T-cell (primary cell): ENCODE data around the gene VWA5B2. TPM values are rescaled to one million over a fixed set of nuclear protein-coding genes. Genes with fewer than 3 reads are reported as not detected.

Experiments used
- ATAC-seq, 4 experiments: fragments of 200-7000 bp in 3 of 4; fragments of 150-1000 bp in 1 of 4; cut with Tn5 transposase; replicated peaks in 1 of 4; 1 replicate in 3 of 4; 2 replicates in 1 of 4; pipeline ENCODE4 v1.10.0; 2021; ENCODE audit warnings: moderate library complexity in 3 of 4, mild to moderate bottlenecking in 2 of 4, moderate number of reproducible peaks in 1 of 4
- CTCF ChIA-PET, 2 donors: fragments of 300-600 bp; sonication (Branson Sonifier 250); formaldehyde crosslinking; loops; one replicate each; lab custom pipeline; 2022; ENCODE audit warnings: antibody characterized with exemption in 2 of 2; lab: Charles Lee
- POLR2A ChIA-PET, 2 donors: fragments of 300-600 bp; sonication (Branson Sonifier 250); formaldehyde crosslinking; loops; one replicate each; lab custom pipeline; 2022; ENCODE audit warnings: antibody characterized with exemption in 2 of 2; lab: Charles Lee
- DNase-seq, 35 experiments: peaks; one replicate each; pipeline versions ENCODE4 v3.0.0 to v3.0.0-alpha.2; 2013 to 2023
- H3K27ac ChIP-seq: one replicate; pipeline ENCODE4 v1.5.1; 2013; ENCODE audit warnings: low read length
- H3K27me3 ChIP-seq, 2 experiments: replicated peaks in 1 of 2; 1 replicate in 1 of 2; 2 replicates in 1 of 2; pipeline versions ENCODE4 v1.6.1 to v1.7.0; 2013; ENCODE audit warnings: low read length in 1 of 2, mixed read lengths in 1 of 2; ENCODE audit not compliant: control insufficient read depth in 2 of 2, insufficient read depth in 2 of 2; ENCODE audit errors: extremely low read depth in 1 of 2
- H3K36me3 ChIP-seq, 2 donors: 1 replicate in 1 of 2; 2 replicates in 1 of 2; pipeline versions ENCODE4 v1.6.1 to v1.7.0; 2013; ENCODE audit warnings: low read length in 1 of 2; ENCODE audit not compliant: control insufficient read depth in 2 of 2, insufficient read depth in 1 of 2; ENCODE audit errors: extremely low read depth in 1 of 2
- H3K4me1 ChIP-seq, 2 experiments: 1 replicate in 1 of 2; 2 replicates in 1 of 2; pipeline versions ENCODE4 v1.6.1 to v1.7.0; 2013; ENCODE audit warnings: low read length in 2 of 2, mixed read lengths in 1 of 2; ENCODE audit not compliant: insufficient read depth in 2 of 2, control insufficient read depth in 1 of 2; ENCODE audit errors: extremely low read depth in 1 of 2
- H3K4me3 ChIP-seq, 2 donors: 1 replicate in 1 of 2; 2 replicates in 1 of 2; pipeline versions ENCODE4 v1.5.1 to v1.7.0; 2013; ENCODE audit warnings: mild to moderate bottlenecking in 2 of 2, low read length in 1 of 2, moderate library complexity in 1 of 2; ENCODE audit not compliant: control insufficient read depth in 1 of 2; ENCODE audit errors: extremely low read depth in 1 of 2
- H3K9me3 ChIP-seq: 2 replicates; pipeline ENCODE4 v1.7.0; 2013
- H3K27ac Mint-ChIP-seq, 2 donors: one replicate each; pipeline ENCODE4 v1.8.0; 2020 to 2021; ENCODE audit warnings: mild to moderate bottlenecking in 2 of 2, mixed read lengths in 2 of 2
- H3K27me3 Mint-ChIP-seq, 2 donors: one replicate each; pipeline ENCODE4 v1.8.0; 2021 to 2022; ENCODE audit warnings: mixed read lengths in 2 of 2
- H3K36me3 Mint-ChIP-seq: one replicate; pipeline ENCODE4 v1.8.0; 2021; ENCODE audit warnings: mixed read lengths
- H3K4me1 Mint-ChIP-seq, 3 donors: one replicate each; pipeline ENCODE4 v1.8.0; 2020 to 2022; ENCODE audit warnings: mixed read lengths in 3 of 3, mild to moderate bottlenecking in 1 of 3
- H3K4me3 Mint-ChIP-seq, 3 donors: one replicate each; pipeline ENCODE4 v1.8.0; 2020 to 2022; ENCODE audit warnings: mild to moderate bottlenecking in 3 of 3, mixed read lengths in 3 of 3, moderate library complexity in 3 of 3
- H3K9me3 Mint-ChIP-seq, 3 donors: one replicate each; pipeline ENCODE4 v1.8.0; 2020 to 2022; ENCODE audit warnings: mixed read lengths in 3 of 3
- WGBS: methylation state at CpG from one replicate; pipeline ENCODE4 v1.1.5; 2013; ENCODE audit warnings: missing lambda C conversion rate; ENCODE audit not compliant: insufficient coverage; 5-methylcytosine and 5-hydroxymethylcytosine counted together
- total RNA-seq, 35 experiments: library from RNA in 6 of 35; stranded (reverse) in 6 of 35; fragments of 120-200 nt in 1 of 35; gene quantifications; one replicate each; pipeline versions ENCODE4 v1.2.1 to v1.2.4 and lab custom pipeline; 2013 to 2026

Gene VWA5B2
- total RNA-seq, 5 donors from 2014 or later (not counting 1 experiment from before 2014, with no cell fraction given), result 0.10 to 0.23 (median 0.16) TPM; not detected in 2

GRCh38 chr3:184211297-184211696 lies 18.1 kb upstream of the VWA5B2 start:
- Mint-ChIP-seq H3K4me1 (no peaks in the 10 kb centered on the region), H3K36me3 (no peaks in the 10 kb centered on the region), H3K27me3 (peaks cover 14 to 16% of the 10 kb centered on the region in 2 donors), H3K9me3 (no peaks in the 10 kb centered on the region), H3K4me3 (no peak overlapping the region), H3K27ac (no peak overlapping the region)
- no peaks in the 10 kb centered on the region for H3K36me3 ChIP-seq
- no peaks in the 10 kb centered on the region for H3K9me3 ChIP-seq
- no peak for ATAC-seq
- CTCF ChIA-PET, result interaction anchor here in 1 of 2 donors (1.2 kb wide), 1 partner anchor 16 kb away, joined by 6 read pairs; no protein-coding TSS in a partner anchor
- H3K4me3 ChIP-seq, result no peak overlapping the region
- H3K27me3 ChIP-seq, result peaks cover 3 to 18% of the 10 kb centered on the region in 2 experiments
- H3K4me1 ChIP-seq, result no peaks in the 10 kb centered on the region
- 100% methylated on average over 2 of the region's 5 CpGs for WGBS
- POLR2A ChIA-PET, result interaction anchor here in 1 of 2 donors (0.7 kb wide), 1 partner anchor 21 kb away, joined by 3 read pairs; no protein-coding TSS in a partner anchor
- H3K27ac ChIP-seq, result no peak overlapping the region
- no peak for DNase-seq

GRCh38 chr3:184211718-184212117 lies 17.7 kb upstream of the VWA5B2 start:
- no CpG with 5 or more reads among the region's 5 CpGs for WGBS
- Mint-ChIP-seq H3K36me3 (no peaks in the 10 kb centered on the region), H3K27ac (no peak overlapping the region), H3K9me3 (no peaks in the 10 kb centered on the region), H3K4me1 (no peaks in the 10 kb centered on the region), H3K4me3 (no peak overlapping the region), H3K27me3 (peaks cover 10 to 12% of the 10 kb centered on the region in 2 donors)
- Histone ChIP-seq H3K36me3 (no peaks in the 10 kb centered on the region), H3K4me1 (no peaks in the 10 kb centered on the region), H3K27ac (no peak overlapping the region), H3K4me3 (no peak overlapping the region), H3K9me3 (no peaks in the 10 kb centered on the region), H3K27me3 (peaks cover 3 to 17% of the 10 kb centered on the region in 2 experiments)
- ChIA-PET CTCF (interaction anchor here in 1 of 2 donors (1.2 kb wide), 1 partner anchor 16 kb away, joined by 6 read pairs; no protein-coding TSS in a partner anchor), POLR2A (interaction anchor here in 1 of 2 donors (0.5 kb wide), 1 partner anchor 72 kb away, joined by 6 read pairs; no protein-coding TSS in a partner anchor)
- ATAC-seq, result no peak
- DNase-seq, result no peak

- no peaks in the 10 kb centered on the region for H3K36me3 Mint-ChIP-seq
- POLR2A ChIA-PET, result interaction anchor here (0.6 to 0.7 kb wide), 2 partner anchors 8 to 93 kb away, joined by 3 to 7 read pairs; no protein-coding TSS in a partner anchor
- Histone ChIP-seq H3K4me3 (no peak overlapping the region), H3K27ac (no peak overlapping the region), H3K27me3 (peaks cover 0 to 28% of the 10 kb centered on the region in 2 experiments), H3K4me1 (no peaks in the 10 kb centered on the region), H3K36me3 (no peaks in the 10 kb centered on the region), H3K9me3 (no peaks in the 10 kb centered on the region)
- no peak for ATAC-seq
- H3K4me3 Mint-ChIP-seq, result no peak overlapping the region
- no peak for DNase-seq
- H3K27ac Mint-ChIP-seq, result no peak overlapping the region
- H3K9me3 Mint-ChIP-seq, result no peaks in the 10 kb centered on the region
- CTCF ChIA-PET, result no interaction called here
- peaks cover 14 to 29% of the 10 kb centered on the region in 2 donors for H3K27me3 Mint-ChIP-seq
- no CpG with 5 or more reads among the region's 4 CpGs for WGBS
- H3K4me1 Mint-ChIP-seq, result no peaks in the 10 kb centered on the region
Measured at GRCh38 chr3:184218814-184219213, 10.6 kb upstream of the VWA5B2 start.

- H3K9me3 ChIP-seq, result no peaks in the 10 kb centered on the region
- WGBS, result no CpG with 5 or more reads among the region's 3 CpGs
- POLR2A ChIA-PET, result no interaction called here
- H3K27me3 Mint-ChIP-seq, result peaks cover 25 to 43% of the 10 kb centered on the region in 2 donors
- ATAC-seq (no peak), DNase-seq (no peak)
- H3K4me1 ChIP-seq, result peaks cover 0 to 2% of the 10 kb centered on the region in 2 experiments
- H3K27ac ChIP-seq, result no peak overlapping the region
- peaks cover 0 to 2% (median 0%) of the 10 kb centered on the region in 3 donors for H3K4me1 Mint-ChIP-seq
- peaks cover under 1 to 41% of the 10 kb centered on the region in 2 experiments for H3K27me3 ChIP-seq
- no peak overlapping the region for H3K4me3 Mint-ChIP-seq
- no peaks in the 10 kb centered on the region for H3K9me3 Mint-ChIP-seq
- H3K36me3 ChIP-seq, result no peaks in the 10 kb centered on the region
- peak overlapping the region in 1 of 2 donors; percentile 46 for H3K27ac Mint-ChIP-seq
- CTCF ChIA-PET, result interaction anchor here in 1 of 2 donors (0.7 to 1.0 kb wide), 3 partner anchors 65 to 94 kb away, joined by 3 read pairs; no protein-coding TSS in a partner anchor
- no peaks in the 10 kb centered on the region for H3K36me3 Mint-ChIP-seq
- H3K4me3 ChIP-seq, result no peak overlapping the region
Measured at GRCh38 chr3:184222521-184222920, 6.9 kb upstream of the VWA5B2 start.

- CTCF ChIA-PET, result interaction anchor here in 1 of 2 donors (1.1 kb wide), 1 partner anchor 33 kb away, joined by 3 read pairs; no protein-coding TSS in a partner anchor
- peaks cover 4 to 7% (median 5%) of the 10 kb centered on the region in 3 donors for H3K4me1 Mint-ChIP-seq
- no peak overlapping the region for H3K27ac Mint-ChIP-seq
- POLR2A ChIA-PET, result no interaction called here
- H3K4me3 Mint-ChIP-seq, result no peak overlapping the region
- Histone ChIP-seq H3K27me3 (peaks cover 2 to 50% of the 10 kb centered on the region in 2 experiments), H3K9me3 (no peaks in the 10 kb centered on the region), H3K36me3 (no peaks in the 10 kb centered on the region), H3K4me1 (peaks cover 0 to 6% of the 10 kb centered on the region in 2 experiments), H3K4me3 (no peak overlapping the region), H3K27ac (no peak overlapping the region)
- ATAC-seq (no peak), DNase-seq (no peak)
- no peaks in the 10 kb centered on the region for H3K36me3 Mint-ChIP-seq
- no peaks in the 10 kb centered on the region for H3K9me3 Mint-ChIP-seq
- WGBS, result 60% methylated on average over 1 of the region's 3 CpGs
- H3K27me3 Mint-ChIP-seq, result peaks cover 30 to 49% of the 10 kb centered on the region in 2 donors
Measured at GRCh38 chr3:184223946-184224345, 5.4 kb upstream of the VWA5B2 start.

GRCh38 chr3:184227481-184227935 lies 1.9 kb upstream of the VWA5B2 start:
- H3K36me3 Mint-ChIP-seq, result no peaks in the 10 kb centered on the region
- H3K27ac Mint-ChIP-seq, result no peak overlapping the region
- H3K27me3 Mint-ChIP-seq, result peaks cover 44 to 52% of the 10 kb centered on the region in 2 donors
- peaks cover 9 to 58% of the 10 kb centered on the region in 2 experiments for H3K27me3 ChIP-seq
- H3K27ac ChIP-seq, result no peak overlapping the region
- CTCF ChIA-PET, result interaction anchor here (0.6 to 3.3 kb wide), 29 partner anchors 7 to 675 kb away, joined by 3 to 20 read pairs (median 4); partner anchors contain the start of genes EEF1AKMT4 (in 2 of the 2), AP2M1 (in 1 of the 2), CAMK2N2 (in 1 of the 2) and EIF2B5 (in 1 of the 2)
- no peaks in the 10 kb centered on the region for H3K9me3 ChIP-seq
- no peaks in the 10 kb centered on the region for H3K36me3 ChIP-seq
- no peak overlapping the region for H3K4me3 Mint-ChIP-seq
- H3K4me1 ChIP-seq, result peaks cover 4 to 23% of the 10 kb centered on the region in 2 experiments
- no peaks in the 10 kb centered on the region for H3K9me3 Mint-ChIP-seq
- POLR2A ChIA-PET, result no interaction called here
- peak in 3 of 4 experiments; percentile 21 to 44 (median 34) for ATAC-seq
- H3K4me3 ChIP-seq, result no peak overlapping the region
- peak in 26 of 35 experiments; percentile 12 to 70 (median 35) for DNase-seq
- WGBS, result 40% methylated on average over 2 of the region's 2 CpGs
- H3K4me1 Mint-ChIP-seq, result peaks cover 15 to 17% (median 15%) of the 10 kb centered on the region in 3 donors
